Adrenal gland (tissue), 12 donors: ENCODE data around the gene RNASE1. TPM values are rescaled to one million over a fixed set of nuclear protein-coding genes. Genes with fewer than 3 reads are reported as not detected.

ENCODE experiments used
- DNase-seq, 7 donors: peaks; one replicate each; pipeline ENCODE4 v3.0.0-alpha.2; 2019 to 2020
- H3K27ac ChIP-seq, 5 donors: fragments of 200-600 bp; sonication (generic) in 4 of 5; 1 replicate in 3 of 5; 2 replicates in 2 of 5; pipeline versions ENCODE4 v1.5.1 to v1.8.0; 2016 to 2020; ENCODE audit warnings: mild to moderate bottlenecking in 1 of 5
- H3K27me3 ChIP-seq: fragments of 200-600 bp; 2 replicates; pipeline ENCODE4 v1.8.0; 2021
- H3K36me3 ChIP-seq, 2 donors: fragments of 200-600 bp; replicated peaks in 1 of 2; 1 replicate in 1 of 2; 2 replicates in 1 of 2; pipeline versions ENCODE4 v1.5.1 to v1.8.0; 2018 to 2022
- H3K4me1 ChIP-seq, 2 donors: fragments of 200-600 bp; replicated peaks in 1 of 2; 1 replicate in 1 of 2; 2 replicates in 1 of 2; pipeline versions ENCODE4 v1.5.1 to v1.8.0; 2018 to 2021
- H3K4me3 ChIP-seq, 4 donors: fragments of 200-600 bp; sonication (generic) in 3 of 4; one replicate each; pipeline ENCODE4 v1.5.1; 2016 to 2018
- H3K9me3 ChIP-seq, 3 donors: fragments of 200-600 bp; sonication (generic) in 1 of 3; replicated peaks in 1 of 3; 1 replicate in 2 of 3; 2 replicates in 1 of 3; pipeline versions ENCODE4 v1.5.1 to v1.8.0; 2016 to 2021
- POLR2A ChIP-seq, 2 donors: fragments of 450-650 bp; IDR thresholded peaks; one replicate each; pipeline ENCODE4 v1.6.1; 2017; ENCODE audit warnings: antibody characterized with exemption in 2 of 2, mild to moderate bottlenecking in 2 of 2, moderate library complexity in 1 of 2
- WGBS, 4 donors: extraction: QIAGEN DNeasy Blood & Tissue Kit in 2 of 4; methylation state at CpG; one replicate each; pipeline versions ENCODE4 v1.1.5 to v1.1.7; 2013 to 2017; 5-methylcytosine and 5-hydroxymethylcytosine counted together
- intact Hi-C, 2 donors: fragments of 100-400 bp; cut with DNase I; formaldehyde crosslinking; loops; one replicate each; pipeline versions ENCODE4 v1.14.1 to v1.15.0; 2022 to 2023
- polyA plus RNA-seq, 3 donors: library from polyadenylated mRNA; stranded (reverse); fragments of 200-250 nt in 2 of 3; fragments of 350-450 nt in 1 of 3; fragmentation: Illumina TruSeq in 1 of 3; extraction: RNeasy Lipid Tissue Mini Kit (QIAGEN cat#74804) in 1 of 3; gene quantifications; one replicate each; pipeline ENCODE4 v1.2.3, GENCODE V29; 2013 to 2014
- total RNA-seq, 9 donors: library from RNA; depleted of rRNA in 4 of 9; stranded (reverse); fragments of >200 nt in 4 of 9; fragments of 120-200 nt in 1 of 9; fragmentation: NEBNext Ultra II Directional in 1 of 9; extraction: Animal tissue kit (Norgen Biotek cat#: 25700) in 1 of 9; gene quantifications; one replicate each; pipeline versions ENCODE4 v1.1.0 to v1.2.4, GENCODE V29; 2013 to 2023
- TF ChIP-seq, protein P1 (sequence below), 6 experiments: fragments of 450-650 bp in 4 of 6; fragments of 200-600 bp in 2 of 6; sonication (generic) in 1 of 6; IDR thresholded peaks; 1 replicate in 5 of 6; 2 replicates in 1 of 6; pipeline versions ENCODE4 v1.5.1 to v1.8.0; 2016 to 2021; ENCODE audit warnings: antibody characterized with exemption in 6 of 6, mild to moderate bottlenecking in 2 of 6, moderate library complexity in 1 of 6
- donor health status: healthy with polysubstance abuse.
- donor health status: Bipolar disorder and iron deficiency.
- donor health status: DM: yes; HTN: yes; CAD: no.
- donor health status: DM: no; HTN: no; CAD: no.
- donor health status: DM: no; HTN: no; CAD: no.
- donor health status: DM: yes; HTN: yes; CAD: no.

The RNASE1 gene
- total and polyA plus RNA-seq, 12 donors: 103 to 2,068 (median 529) TPM

DNA sequence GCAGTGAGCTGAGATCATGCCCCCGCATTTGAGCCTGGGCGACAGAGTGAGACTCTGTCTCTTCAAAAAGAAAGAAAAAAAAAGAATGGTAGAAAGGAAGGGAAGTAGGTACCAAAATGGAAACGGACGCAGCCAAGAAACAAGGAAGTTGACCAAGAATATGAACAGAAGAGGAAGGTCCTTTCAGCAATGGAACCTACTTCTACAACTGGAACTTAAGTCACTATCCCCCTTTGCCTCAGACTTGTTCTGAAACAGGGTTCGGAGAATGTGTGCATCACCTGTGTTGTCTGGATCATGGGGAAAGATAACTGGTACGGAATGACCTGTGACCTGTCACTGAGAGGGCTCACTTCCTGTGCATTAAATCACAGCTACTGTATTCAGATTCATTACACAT, 43.9 kb upstream of the RNASE1 start:
- Histone ChIP-seq H3K4me3 (no peak overlapping the region), H3K36me3 (no peaks in the 10 kb centered on the region), H3K9me3 (no peaks in the 10 kb centered on the region), H3K27me3 (no peaks in the 10 kb centered on the region), H3K27ac (no peak overlapping the region), H3K4me1 (no peaks in the 10 kb centered on the region)
- intact Hi-C loops: no loop called here
- TF ChIP-seq POLR2A (IDR thresholded peaks at IDR 0.05): no peak
- TF ChIP-seq, protein P1, sequence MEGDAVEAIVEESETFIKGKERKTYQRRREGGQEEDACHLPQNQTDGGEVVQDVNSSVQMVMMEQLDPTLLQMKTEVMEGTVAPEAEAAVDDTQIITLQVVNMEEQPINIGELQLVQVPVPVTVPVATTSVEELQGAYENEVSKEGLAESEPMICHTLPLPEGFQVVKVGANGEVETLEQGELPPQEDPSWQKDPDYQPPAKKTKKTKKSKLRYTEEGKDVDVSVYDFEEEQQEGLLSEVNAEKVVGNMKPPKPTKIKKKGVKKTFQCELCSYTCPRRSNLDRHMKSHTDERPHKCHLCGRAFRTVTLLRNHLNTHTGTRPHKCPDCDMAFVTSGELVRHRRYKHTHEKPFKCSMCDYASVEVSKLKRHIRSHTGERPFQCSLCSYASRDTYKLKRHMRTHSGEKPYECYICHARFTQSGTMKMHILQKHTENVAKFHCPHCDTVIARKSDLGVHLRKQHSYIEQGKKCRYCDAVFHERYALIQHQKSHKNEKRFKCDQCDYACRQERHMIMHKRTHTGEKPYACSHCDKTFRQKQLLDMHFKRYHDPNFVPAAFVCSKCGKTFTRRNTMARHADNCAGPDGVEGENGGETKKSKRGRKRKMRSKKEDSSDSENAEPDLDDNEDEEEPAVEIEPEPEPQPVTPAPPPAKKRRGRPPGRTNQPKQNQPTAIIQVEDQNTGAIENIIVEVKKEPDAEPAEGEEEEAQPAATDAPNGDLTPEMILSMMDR (IDR thresholded peaks at IDR 0.05): no peak
- DNase-seq: no peak
- WGBS, 4 donors: 71 to 85% (median 80%) methylated on average over 6 of the region's 6 CpGs

- TF ChIP-seq POLR2A (IDR thresholded peaks at IDR 0.05): no peak
- TF ChIP-seq, protein P1 (IDR thresholded peaks at IDR 0.05): no peak
- Histone ChIP-seq H3K9me3 (no peaks in the 10 kb centered on the region), H3K36me3 (no peaks in the 10 kb centered on the region), H3K27ac (no peak overlapping the region), H3K27me3 (no peaks in the 10 kb centered on the region), H3K4me1 (no peaks in the 10 kb centered on the region), H3K4me3 (no peak overlapping the region)
- no peak for DNase-seq
- intact Hi-C loops: no loop called here
These were observed 38.5 kb upstream of the RNASE1 start for GRCh38 chr14:20841096-20841495.

DNA sequence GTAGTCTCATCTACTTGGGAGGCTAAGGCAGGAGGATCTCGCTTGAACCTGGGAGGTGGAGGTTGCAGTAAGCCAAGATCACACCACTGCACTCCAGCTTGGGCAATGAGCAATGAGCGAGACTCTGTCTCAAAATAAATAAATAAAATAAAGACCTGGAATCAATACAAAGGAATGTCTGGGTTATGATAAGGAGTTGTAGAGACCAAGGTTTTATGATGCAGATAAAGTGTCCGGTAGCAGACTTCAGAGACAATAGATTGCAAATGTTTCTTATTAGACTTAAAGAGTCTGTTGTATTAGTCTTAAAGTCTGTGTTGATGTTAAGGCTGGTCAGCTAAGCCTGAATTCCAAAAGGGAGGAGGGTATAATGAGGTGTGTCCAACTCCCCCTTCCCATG, 35.2 kb upstream of the RNASE1 start:
- no peaks in the 10 kb centered on the region for H3K4me1 ChIP-seq
- H3K27ac ChIP-seq: no peak overlapping the region
- no peak overlapping the region for H3K4me3 ChIP-seq
- no peaks in the 10 kb centered on the region for H3K27me3 ChIP-seq
- intact Hi-C loops: no loop called here
- no peaks in the 10 kb centered on the region for H3K9me3 ChIP-seq
- no peak for DNase-seq
- TF ChIP-seq, protein P1 (IDR thresholded peaks at IDR 0.05): no peak
- no peak for TF ChIP-seq POLR2A (IDR thresholded peaks at IDR 0.05)
- WGBS, 4 donors: 30 to 35% (median 33%) methylated on average over 3 of the region's 3 CpGs
- H3K36me3 ChIP-seq: no peaks in the 10 kb centered on the region

DNA sequence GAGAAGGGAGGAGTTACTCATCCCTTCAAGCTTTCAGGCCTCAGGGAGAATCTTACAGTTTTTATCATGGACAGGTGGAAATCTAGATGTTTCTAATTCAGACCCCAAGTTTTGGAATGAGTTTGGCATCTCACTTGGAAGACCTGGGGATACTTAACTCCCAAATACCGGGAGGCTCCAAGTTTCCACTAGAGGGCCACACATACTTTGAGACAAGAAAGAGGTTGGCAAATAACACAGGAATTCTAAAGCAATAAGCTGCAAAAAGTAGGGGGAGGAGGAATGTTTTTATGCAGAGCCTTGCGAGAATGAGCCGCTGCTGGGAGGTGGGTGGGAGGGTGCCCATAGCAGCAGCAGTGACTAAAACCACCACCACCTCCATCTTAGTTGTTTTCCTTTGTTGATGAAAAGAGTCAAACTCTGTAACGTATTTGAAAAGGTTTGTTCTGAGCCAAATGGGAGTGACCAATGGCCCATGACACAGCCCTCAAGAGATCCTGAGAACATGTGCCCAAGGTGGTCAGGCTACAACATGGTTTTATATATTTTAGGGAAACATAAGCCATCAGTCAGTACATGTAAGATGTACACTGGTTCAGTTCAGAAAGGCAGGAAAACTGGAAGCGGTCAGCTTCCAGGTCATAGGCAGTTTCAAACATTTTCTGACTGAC, 34.2 kb upstream of the RNASE1 start:
- intact Hi-C loops: no loop called here

More for the DNA sequence above, 34.2 kb upstream of the RNASE1 start:
- no peak overlapping the region for H3K27ac ChIP-seq
- H3K36me3 ChIP-seq: no peaks in the 10 kb centered on the region
- H3K9me3 ChIP-seq: no peaks in the 10 kb centered on the region
- DNase-seq: peak in 3 of 7 donors; percentile 15 to 35 (median 33)
- no peaks in the 10 kb centered on the region for H3K27me3 ChIP-seq
- TF ChIP-seq, protein P1 (IDR thresholded peaks at IDR 0.05): peak; percentile 19 to 42 (median 36)
- no peak for TF ChIP-seq POLR2A (IDR thresholded peaks at IDR 0.05)
- no peaks in the 10 kb centered on the region for H3K4me1 ChIP-seq
- no peak overlapping the region for H3K4me3 ChIP-seq
- WGBS, 4 donors: 32 to 56% (median 52%) methylated on average over 5 of the region's 5 CpGs
